Urinary bladder (tissue), 4 donors: ENCODE data around the gene SLC35B4. TPM values are rescaled to one million over a fixed set of nuclear protein-coding genes. Genes with fewer than 3 reads are reported as not detected.

Source experiments
- DNase-seq: peaks from one replicate; pipeline ENCODE4 v3.0.0-alpha.2; 2015; ENCODE audit errors: extremely low spot score
- H3K27ac ChIP-seq: one replicate; pipeline ENCODE4 v1.5.1; 2013; ENCODE audit warnings: low read depth, mild to moderate bottlenecking, moderate library complexity
- H3K36me3 ChIP-seq: one replicate; pipeline ENCODE4 v1.6.1; 2013; ENCODE audit warnings: mild to moderate bottlenecking, moderate library complexity; ENCODE audit not compliant: insufficient read depth
- H3K4me1 ChIP-seq: one replicate; pipeline ENCODE4 v1.6.1; 2013; ENCODE audit warnings: mild to moderate bottlenecking, moderate library complexity; ENCODE audit not compliant: insufficient read depth
- H3K4me3 ChIP-seq: one replicate; pipeline ENCODE4 v1.5.1; 2013; ENCODE audit warnings: low read depth, low read length
- WGBS: extraction: QIAGEN DNeasy Blood & Tissue Kit; methylation state at CpG from one replicate; pipeline ENCODE4 v1.1.7; 2013; 5-methylcytosine and 5-hydroxymethylcytosine counted together
- polyA plus RNA-seq: library from polyadenylated mRNA; stranded (reverse); fragments of 200-250 nt; gene quantifications from one replicate; pipeline ENCODE4 v1.2.3, GENCODE V29; 2013
- total RNA-seq: library from RNA; depleted of rRNA; stranded (reverse); fragments of >200 nt; gene quantifications from one replicate; pipeline ENCODE4 v1.2.3, GENCODE V29; 2014
- donor health status: healthy with polysubstance abuse.
- donor health status: healthy.

SLC35B4 gene
- total and polyA plus RNA-seq, 2 donors: 6.1 to 16.6 TPM

DNA sequence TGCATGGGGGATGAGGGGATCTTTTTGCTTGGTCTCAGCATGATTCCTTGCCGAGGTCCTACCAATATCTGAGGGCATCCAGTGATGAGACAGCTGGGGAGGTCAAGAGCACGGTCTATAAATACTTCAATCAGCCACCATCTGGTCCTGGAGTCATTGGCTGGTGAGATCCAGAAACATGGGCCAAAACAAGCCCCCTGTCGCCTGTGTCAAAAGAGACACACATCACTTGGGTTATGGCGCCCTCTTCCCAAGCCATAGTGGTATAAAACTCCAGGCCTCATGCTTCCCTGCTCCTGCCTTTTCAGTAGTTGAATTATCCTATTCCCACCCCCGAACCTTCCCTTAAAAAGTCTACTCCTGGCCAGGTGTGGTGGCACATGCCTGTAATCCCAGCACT, 60.9 kb downstream of the SLC35B4 start:
- no peak for DNase-seq
- H3K4me1 ChIP-seq: no peaks in the 10 kb centered on the region
- H3K4me3 ChIP-seq: no peak overlapping the region
- H3K27ac ChIP-seq: no peak overlapping the region
- 83% methylated on average over 5 of the region's 5 CpGs for WGBS
- no peaks in the 10 kb centered on the region for H3K36me3 ChIP-seq

DNA sequence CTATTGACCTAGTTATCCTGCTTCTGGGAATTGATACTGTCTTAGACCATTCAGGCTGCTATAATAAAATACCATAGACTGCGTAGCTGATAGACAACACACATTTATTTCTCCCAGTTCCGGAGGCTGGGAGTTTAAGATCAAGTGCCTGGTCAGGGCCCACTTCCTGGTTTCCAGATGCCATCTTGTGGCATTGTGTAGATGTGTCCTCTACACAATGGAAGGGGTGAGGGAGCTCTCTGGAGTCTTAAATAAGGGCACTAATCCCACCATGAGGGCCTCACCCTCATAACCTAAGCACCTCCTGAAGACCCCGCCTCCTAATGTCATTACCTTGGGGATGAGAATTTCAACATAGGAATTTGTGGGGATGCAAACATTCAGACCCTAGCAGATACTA, 62.4 kb downstream of the SLC35B4 start:
- H3K4me3 ChIP-seq: no peak overlapping the region
- no peak for DNase-seq
- no peaks in the 10 kb centered on the region for H3K36me3 ChIP-seq
- no peak overlapping the region for H3K27ac ChIP-seq
- WGBS: 95% methylated on average over 3 of the region's 3 CpGs
- H3K4me1 ChIP-seq: no peaks in the 10 kb centered on the region

DNA sequence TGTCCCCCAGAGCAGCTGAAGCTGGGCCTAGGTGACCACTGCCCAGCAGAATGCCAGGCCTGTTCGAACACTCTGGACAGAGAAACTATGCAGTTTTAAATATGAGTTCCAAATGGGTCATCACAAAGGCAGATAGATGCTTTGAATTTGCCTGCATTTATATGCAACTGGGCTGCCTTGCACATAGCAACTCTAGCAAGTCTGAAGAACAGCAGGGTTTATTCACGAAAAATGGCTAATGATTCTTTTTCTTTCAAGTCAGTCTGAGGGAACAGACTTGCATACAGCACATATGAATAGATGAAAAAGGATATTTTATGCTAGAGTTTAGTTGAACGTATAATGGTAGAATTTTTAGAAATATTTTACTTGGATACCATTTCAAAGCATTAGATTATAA, 68.5 kb downstream of the SLC35B4 start:
- no peaks in the 10 kb centered on the region for H3K36me3 ChIP-seq
- 77% methylated on average over 3 of the region's 3 CpGs for WGBS
- DNase-seq: no peak
- no peak overlapping the region for H3K27ac ChIP-seq
- H3K4me3 ChIP-seq: no peak overlapping the region
- H3K4me1 ChIP-seq: no peaks in the 10 kb centered on the region

DNA sequence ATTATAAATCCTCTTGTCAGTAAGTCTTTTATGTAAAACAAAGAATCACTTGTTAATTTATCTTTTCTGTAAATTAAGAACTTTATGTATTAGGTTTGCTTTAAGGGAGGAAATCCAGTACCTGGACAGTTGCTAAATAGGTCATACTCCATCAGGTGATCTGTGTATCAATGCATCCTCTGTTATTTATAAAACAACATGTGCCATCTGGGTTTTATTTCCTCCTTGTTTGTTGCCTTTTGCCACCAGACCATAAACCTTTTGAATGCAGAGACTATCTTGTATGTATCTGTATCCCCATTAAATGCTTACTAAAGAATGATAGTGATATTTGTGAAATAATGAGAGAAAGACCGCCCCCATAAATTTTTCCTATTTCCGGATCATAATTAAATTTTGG, 70.0 kb downstream of the SLC35B4 start:
- WGBS: 80% methylated on average over 2 of the region's 2 CpGs

DNA sequence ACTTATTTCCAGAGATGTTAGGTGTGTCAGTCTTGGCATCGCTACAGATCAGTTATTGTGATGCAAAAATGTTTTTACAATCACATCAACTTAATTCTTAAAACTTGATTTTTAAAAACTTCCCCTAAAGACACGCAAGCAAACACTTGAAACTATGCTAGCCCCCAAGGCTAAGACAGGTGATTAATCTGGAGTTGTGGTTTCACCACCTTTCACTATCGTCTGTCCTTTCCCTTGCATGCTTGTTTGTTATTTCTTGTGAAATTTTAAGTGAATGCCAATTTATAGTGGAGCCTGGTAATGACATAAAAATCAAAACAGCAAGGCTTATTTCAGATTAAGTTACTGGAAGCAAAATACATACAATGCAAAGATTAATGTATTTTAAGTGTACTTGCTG, 70.4 kb downstream of the SLC35B4 start:
- WGBS: 61% methylated on average over 3 of the region's 3 CpGs
- no peaks in the 10 kb centered on the region for H3K4me1 ChIP-seq
- no peak overlapping the region for H3K27ac ChIP-seq
- no peak for DNase-seq
- H3K36me3 ChIP-seq: no peaks in the 10 kb centered on the region
- H3K4me3 ChIP-seq: no peak overlapping the region

More for the DNA sequence above, 70.0 kb downstream of the SLC35B4 start:
- H3K4me1 ChIP-seq: no peaks in the 10 kb centered on the region
- H3K36me3 ChIP-seq: no peaks in the 10 kb centered on the region
- no peak overlapping the region for H3K27ac ChIP-seq
- no peak overlapping the region for H3K4me3 ChIP-seq
- DNase-seq: no peak

DNA sequence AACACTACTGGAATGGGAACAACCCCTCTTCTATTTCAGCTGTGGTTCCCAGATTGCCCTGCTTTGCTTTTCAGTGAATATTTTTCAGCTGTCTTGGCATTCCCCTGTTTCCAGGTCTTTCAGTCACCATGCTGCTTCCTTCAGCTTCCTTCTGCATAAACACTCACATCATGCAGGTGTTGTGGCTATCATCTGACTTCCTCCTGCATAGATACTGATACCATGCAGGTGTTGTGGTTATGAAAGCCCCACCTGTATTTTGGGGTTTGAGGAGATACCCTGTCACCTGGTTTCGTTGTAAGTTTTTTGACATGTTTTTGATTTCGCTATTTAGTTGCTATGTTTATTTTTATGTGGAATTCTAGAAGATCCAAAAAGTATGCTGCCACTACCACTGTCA, 71.5 kb downstream of the SLC35B4 start:
- DNase-seq: no peak
- no peaks in the 10 kb centered on the region for H3K4me1 ChIP-seq
- H3K4me3 ChIP-seq: no peak overlapping the region
- WGBS: 92% methylated on average over 2 of the region's 2 CpGs
- H3K27ac ChIP-seq: no peak overlapping the region
- no peaks in the 10 kb centered on the region for H3K36me3 ChIP-seq

Other genes with a start within 250 kb of the SLC35B4 start
- gene LRGUK, start 189.6 kb downstream of the SLC35B4 start, total RNA-seq: 2.5 TPM
- 0.06 TPM for gene LRGUK, start 189.6 kb downstream of the SLC35B4 start, polyA plus RNA-seq
- gene AKR1B1, start 142.2 kb upstream of the SLC35B4 start, total RNA-seq: 41.7 TPM
- 109 TPM for gene AKR1B1, start 142.2 kb upstream of the SLC35B4 start, polyA plus RNA-seq
- gene AKR1B10, start 210.6 kb upstream of the SLC35B4 start, total RNA-seq: 0.42 TPM
- 48.9 TPM for gene AKR1B10, start 210.6 kb upstream of the SLC35B4 start, polyA plus RNA-seq
- not detected for gene AKR1B15, start 232.2 kb upstream of the SLC35B4 start, total RNA-seq
- 0.86 TPM for gene AKR1B15, start 232.2 kb upstream of the SLC35B4 start, polyA plus RNA-seq